GM19328 (cell line): ENCODE measurements around the gene SLC22A5.
A peak's percentile ranks its signal among the peaks of the same experiment; 100 is the strongest.
"Not testable (repeated sequence)": the region's sequence is repeated elsewhere in the genome, so short reads cannot be mapped to it uniquely, and the experiment has no call there.

Source experiments
- ATAC-seq: cut with Tn5 transposase; IDR thresholded peaks from one replicate; pipeline ENCODE4 v1.9.1; 2021; ENCODE audit warnings: mild to moderate bottlenecking, moderate library complexity; ENCODE audit not compliant: unreplicated experiment

The SLC22A5 gene

DNA sequence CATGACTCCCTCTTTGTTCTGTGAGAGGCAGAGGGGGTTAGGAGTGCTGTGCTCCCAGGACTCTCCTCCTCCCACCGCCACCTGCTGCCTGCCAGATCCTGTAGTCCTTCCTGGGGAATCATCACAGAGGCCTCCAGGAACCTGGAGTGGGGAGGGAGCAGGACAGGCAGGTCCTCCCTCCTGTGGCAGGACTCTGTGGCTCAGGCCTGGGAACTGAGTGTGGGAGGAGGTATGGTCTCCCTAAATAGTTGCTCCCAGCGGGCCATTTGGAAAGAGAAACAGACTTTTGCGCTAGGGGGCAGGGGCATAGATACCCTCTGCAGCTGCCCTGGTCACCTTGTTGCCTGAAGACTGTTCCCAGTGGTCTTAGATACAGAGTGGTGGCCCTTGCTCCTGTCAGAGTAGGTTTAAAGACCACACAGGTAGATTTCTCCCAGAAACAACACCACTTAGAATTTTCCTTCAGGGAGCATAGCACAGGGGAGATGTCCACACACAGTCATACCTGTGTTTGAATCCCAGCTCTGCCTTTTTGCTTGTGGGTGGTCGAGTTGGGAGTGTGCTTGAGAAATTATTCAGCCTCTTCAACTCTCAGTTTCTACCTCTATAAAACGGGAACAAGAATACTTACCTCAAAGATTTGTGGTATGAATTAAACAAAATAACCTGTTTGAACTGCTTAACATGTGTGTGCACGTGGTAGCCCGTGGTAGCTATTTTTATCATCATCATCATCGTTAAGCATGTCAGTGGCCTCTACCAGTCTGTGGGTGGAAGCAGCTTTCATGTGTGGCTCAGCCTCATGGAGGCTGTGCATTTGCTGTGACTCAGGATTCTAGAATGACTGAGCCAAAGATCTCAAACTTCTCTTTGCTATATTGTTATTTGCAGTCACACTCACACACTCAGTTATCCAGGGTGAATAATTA lies 55.8 kb downstream of the SLC22A5 start:
- ATAC-seq, result peak; percentile 56

GRCh38 chr5:132425975-132426524 lies 56.5 kb downstream of the SLC22A5 start:
- peak; percentile 4 for ATAC-seq

GRCh38 chr5:132426525-132427138 lies 57.1 kb downstream of the SLC22A5 start:
- no peak for ATAC-seq

GRCh38 chr5:132427281-132428146 lies 58.0 kb downstream of the SLC22A5 start:
- no peak for ATAC-seq

- ATAC-seq, result no peak
These were observed 58.6 kb downstream of the SLC22A5 start for GRCh38 chr5:132428147-132428482.

- no peak for ATAC-seq
These were observed 59.3 kb downstream of the SLC22A5 start for GRCh38 chr5:132428484-132429462.

DNA sequence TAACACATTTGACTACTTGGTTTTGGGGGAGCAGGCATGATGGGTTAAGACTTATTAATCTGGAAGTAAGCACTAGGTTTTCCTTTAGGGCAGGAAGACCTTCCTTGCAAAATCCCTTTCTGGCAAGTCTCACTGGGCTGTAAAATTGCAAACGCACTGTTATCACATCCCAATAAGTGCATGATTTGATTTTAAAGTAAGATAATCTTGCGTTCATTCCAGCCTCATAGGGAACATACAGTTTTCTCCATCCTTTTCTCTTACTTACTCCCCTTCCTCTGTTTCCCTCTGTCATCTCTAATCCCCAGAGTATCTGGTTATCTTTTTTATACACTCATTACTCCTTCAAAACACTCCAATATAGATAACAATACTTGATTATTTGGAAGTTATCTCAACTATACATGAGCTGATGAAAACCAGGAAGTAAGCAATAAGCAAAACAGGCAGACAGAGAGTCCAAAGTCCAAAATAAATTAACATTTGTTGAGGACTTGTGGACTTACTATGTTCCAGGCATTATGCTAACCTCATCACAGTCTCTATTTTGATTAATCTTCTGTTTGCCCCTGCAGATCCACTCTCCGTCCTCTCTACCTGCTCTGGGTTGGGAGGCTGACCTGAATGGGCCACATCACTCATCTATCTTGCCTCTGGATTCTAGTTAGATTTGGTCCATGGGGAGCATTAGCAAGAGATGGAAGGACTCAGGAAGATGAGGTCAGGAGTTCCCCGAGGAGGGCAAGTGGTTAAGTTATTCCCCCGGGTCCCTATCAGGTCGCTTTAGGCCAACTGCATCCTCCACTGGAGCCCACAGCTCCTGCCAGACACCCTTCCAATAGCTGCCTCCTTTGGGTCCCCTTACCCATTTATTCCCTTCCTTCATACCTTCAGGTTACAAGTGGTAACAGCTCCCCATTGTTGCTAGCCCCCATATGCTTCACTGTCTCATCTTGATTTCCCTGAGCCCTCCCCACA lies 60.2 kb downstream of the SLC22A5 start:
- no peak for ATAC-seq

DNA sequence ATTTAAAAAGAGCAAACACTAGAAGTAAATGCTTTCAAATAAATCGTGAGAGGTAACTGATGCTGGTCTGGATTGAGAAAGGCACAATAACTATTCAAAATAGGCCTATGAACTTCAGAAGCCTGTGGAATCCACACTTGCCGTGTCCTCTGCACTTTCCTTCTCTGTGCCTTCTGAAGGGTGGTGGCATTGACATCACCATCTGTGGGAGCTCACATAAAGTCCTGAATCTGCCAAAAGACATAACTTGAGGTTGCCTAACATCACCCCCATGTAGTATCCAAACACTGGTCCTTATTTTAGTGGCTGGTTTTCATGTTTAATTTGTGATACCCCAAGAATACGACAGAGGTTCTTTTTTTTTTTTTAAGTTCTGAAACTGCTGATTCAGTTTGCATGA lies 61.2 kb downstream of the SLC22A5 start:
- no peak for ATAC-seq

DNA sequence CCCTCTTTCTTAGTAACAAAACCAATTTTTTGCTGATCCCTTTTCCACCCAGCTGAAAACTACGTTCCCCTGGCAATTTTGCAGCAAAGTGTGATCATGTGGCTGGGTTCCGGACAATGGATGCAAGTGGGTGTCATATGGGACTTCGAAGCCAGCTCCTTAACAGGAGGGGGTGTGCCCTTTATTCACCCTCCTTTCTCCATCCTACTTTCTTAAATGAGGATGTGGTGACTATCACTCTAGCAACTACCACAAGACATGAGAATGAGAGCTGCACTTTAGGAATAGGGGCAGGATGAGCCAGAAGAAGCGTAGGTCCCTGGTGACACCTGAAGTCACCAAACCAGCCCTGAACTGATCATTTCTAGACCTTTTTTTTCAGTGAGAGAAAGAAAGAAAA lies 62.1 kb downstream of the SLC22A5 start:
- ATAC-seq, result no peak

- ATAC-seq, result no peak
These were observed 63.6 kb downstream of the SLC22A5 start for GRCh38 chr5:132433141-132433540.

DNA sequence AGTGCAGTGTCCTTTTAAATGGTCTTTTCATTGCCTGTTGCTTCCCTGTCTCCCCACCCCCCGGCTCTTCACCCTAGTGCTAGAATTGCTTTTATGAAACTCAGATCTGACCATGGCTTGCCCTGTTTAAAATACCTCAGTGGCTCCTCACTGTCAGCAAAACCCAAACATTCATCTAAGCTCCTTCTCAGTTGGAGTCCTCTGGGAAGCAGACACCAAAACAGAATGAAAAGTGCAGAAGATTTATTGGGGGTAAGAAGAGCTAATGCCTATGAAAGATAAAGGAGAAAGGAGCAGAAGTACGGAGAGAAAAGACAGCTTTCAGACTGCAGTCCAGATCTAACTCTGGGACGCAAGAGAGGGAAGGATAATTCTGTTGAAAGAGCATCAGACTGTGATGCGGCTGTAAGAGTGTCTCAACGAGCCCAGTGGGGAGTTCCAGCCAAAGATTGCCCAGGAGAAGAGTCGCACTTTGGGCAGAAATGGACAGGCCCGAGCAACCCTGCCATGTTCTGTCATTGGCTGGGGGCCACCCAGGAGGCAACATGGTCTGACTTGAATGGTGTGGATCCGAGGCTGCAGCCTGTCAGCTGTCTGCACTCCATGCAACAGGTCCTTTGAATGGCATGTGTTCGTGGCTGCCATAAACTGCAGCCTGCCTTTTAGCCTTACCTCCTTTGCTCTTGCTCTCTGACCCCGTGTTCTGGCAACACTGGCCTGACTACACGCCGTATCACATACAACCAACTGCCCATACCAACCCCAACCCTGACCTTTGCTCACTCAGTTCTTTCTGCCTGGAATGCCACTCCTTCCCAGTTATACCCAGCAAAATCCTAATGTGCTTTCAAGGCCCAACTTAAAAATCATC lies 65.1 kb downstream of the SLC22A5 start:
- ATAC-seq, result no peak

DNA sequence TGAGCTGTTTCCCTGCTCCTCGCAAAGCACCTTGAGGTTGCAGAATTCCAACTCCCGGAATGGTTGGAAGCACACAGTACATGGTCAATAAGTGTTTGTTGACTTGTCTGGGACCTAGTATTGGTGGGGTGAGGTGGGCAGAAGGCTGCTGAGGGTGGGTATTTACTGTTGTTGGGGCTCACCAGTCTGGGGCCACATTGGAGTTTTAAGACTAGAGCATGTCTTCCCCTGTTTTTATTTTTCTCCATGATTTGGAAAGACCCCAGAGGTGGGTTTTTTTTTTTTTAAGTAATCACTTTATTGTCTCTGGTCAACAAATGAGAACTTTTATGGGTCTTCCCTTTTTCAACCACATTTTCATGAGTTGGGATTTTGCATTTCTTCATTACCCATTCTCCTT lies 65.9 kb downstream of the SLC22A5 start:
- no peak for ATAC-seq

DNA sequence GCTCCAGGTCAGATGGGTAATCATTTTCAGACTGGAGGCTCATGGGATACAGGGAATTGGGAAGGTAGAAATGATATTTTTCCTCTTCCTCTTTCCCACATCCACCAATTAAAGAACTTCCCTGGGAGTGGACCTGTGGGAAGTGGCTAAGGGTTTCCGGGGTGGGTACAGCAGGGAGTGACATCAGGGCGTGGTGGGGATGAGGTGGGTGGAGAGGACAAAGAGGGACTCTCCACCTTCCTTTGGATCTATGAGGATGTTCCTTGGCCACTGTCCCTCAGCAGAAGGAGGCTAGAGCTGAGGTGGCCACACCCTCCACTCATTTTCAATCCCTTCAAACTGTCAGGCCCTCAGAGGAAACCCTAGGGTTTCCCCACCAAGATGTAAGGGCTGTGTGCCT lies 66.4 kb downstream of the SLC22A5 start:
- ATAC-seq, result no peak

DNA sequence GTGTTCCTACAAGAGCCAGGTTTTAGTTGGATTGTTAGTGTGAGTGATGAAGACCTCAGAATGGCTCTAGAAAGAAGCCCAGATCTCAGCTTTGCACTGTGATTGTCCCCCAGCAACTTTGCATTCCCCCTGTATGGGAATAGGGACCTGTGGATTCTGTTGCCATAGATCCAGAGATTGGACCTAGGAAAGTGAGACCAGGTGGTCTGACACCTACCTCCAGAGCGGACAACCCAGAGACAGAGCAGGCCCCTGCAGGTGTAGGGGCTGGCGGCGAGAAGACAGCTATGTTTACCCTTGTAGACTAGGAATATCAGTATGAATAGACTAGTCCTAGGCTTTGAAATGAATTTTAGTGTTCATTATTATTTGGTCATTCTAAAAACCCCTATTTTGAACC lies 67.4 kb downstream of the SLC22A5 start:
- no peak for ATAC-seq

- ATAC-seq, result peak; percentile 94
These were observed 68.2 kb downstream of the SLC22A5 start for GRCh38 chr5:132437604-132438266.

GRCh38 chr5:132438267-132438645 lies 68.7 kb downstream of the SLC22A5 start:
- ATAC-seq, result not testable (repeated sequence)

DNA sequence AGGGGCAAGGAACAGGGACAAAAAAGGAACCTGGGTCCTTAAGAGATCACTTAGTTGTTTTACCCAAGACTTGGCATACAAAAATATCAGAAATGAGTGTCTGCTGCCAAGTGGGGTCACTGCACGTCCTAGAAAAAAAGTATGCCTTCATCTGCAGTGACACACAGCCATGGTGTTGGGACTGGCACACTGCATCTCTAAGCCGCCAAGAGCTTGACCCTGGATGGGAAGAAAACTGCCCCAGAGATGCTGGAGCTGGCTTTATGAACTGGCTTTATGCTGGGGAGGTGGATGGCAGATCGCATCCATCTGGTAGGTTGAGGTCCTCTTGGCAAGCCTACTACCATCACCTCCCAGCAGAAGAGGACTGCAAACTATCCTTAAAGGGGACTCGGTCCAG lies 69.4 kb downstream of the SLC22A5 start:
- ATAC-seq, result no peak
